Prostate gland (tissue), 2 donors: ENCODE measurements around the gene RPL13. TPM values are rescaled to one million over a fixed set of nuclear protein-coding genes. Genes with fewer than 3 reads are reported as not detected.

Source experiments
- DNase-seq: peaks from one replicate; pipeline ENCODE4 v3.0.0-alpha.2; 2019; ENCODE audit warnings: low spot score
- H3K27ac ChIP-seq, 2 donors: fragments of 200-600 bp; sonication (generic); 2 replicates each; pipeline ENCODE4 v1.5.1; 2017 to 2019
- H3K27me3 ChIP-seq: fragments of 200-600 bp; sonication (generic); replicated peaks from 2 replicates; pipeline ENCODE4 v1.5.1; 2019; ENCODE audit not compliant: insufficient read depth
- H3K36me3 ChIP-seq, 2 donors: fragments of 200-600 bp; sonication (generic); 1 replicate in 1 of 2; 2 replicates in 1 of 2; pipeline versions ENCODE4 v1.5.1 to v1.8.1; 2017 to 2019
- H3K4me1 ChIP-seq: fragments of 200-600 bp; sonication (generic); replicated peaks from 2 replicates; pipeline ENCODE4 v1.5.1; 2019
- H3K4me3 ChIP-seq, 2 donors: fragments of 200-600 bp; sonication (generic); 2 replicates each; pipeline ENCODE4 v1.5.1; 2017 to 2019
- H3K9me3 ChIP-seq: fragments of 200-600 bp; sonication (generic); 2 replicates; pipeline ENCODE4 v1.5.1; 2017
- POLR2A ChIP-seq: fragments of 450-650 bp; IDR thresholded peaks from one replicate; pipeline ENCODE4 v1.6.1; 2016; ENCODE audit warnings: antibody characterized with exemption, mild to moderate bottlenecking
- POLR2AphosphoS5 ChIP-seq: sonication (generic); formaldehyde crosslinking; IDR thresholded peaks from one replicate; pipeline ENCODE4 v1.6.1; 2017; ENCODE audit warnings: antibody characterized with exemption
- WGBS: methylation state at CpG from one replicate; pipeline ENCODE4 v1.1.5; 2018; 5-methylcytosine and 5-hydroxymethylcytosine counted together
- intact Hi-C: fragments of 100-400 bp; cut with DNase I; formaldehyde crosslinking; loops from one replicate; pipeline ENCODE4 v1.14.2; 2022
- total RNA-seq, 2 donors: library from RNA; depleted of rRNA; stranded (reverse); fragments of >200 nt; gene quantifications; one replicate each; pipeline ENCODE4 v1.1.0, GENCODE V29; 2016
- TF ChIP-seq, protein P1 (sequence below), 4 experiments: fragments of 200-600 bp in 2 of 4; fragments of 450-650 bp in 2 of 4; sonication (generic) in 2 of 4; IDR thresholded peaks; 1 replicate in 3 of 4; 2 replicates in 1 of 4; pipeline ENCODE4 v1.5.1; 2016 to 2019; ENCODE audit warnings: antibody characterized with exemption in 4 of 4, mild to moderate bottlenecking in 2 of 4, moderate library complexity in 2 of 4

The RPL13 gene
- total RNA-seq, 2 donors from 2014 or later: 6,889 to 11,644 TPM

DNA sequence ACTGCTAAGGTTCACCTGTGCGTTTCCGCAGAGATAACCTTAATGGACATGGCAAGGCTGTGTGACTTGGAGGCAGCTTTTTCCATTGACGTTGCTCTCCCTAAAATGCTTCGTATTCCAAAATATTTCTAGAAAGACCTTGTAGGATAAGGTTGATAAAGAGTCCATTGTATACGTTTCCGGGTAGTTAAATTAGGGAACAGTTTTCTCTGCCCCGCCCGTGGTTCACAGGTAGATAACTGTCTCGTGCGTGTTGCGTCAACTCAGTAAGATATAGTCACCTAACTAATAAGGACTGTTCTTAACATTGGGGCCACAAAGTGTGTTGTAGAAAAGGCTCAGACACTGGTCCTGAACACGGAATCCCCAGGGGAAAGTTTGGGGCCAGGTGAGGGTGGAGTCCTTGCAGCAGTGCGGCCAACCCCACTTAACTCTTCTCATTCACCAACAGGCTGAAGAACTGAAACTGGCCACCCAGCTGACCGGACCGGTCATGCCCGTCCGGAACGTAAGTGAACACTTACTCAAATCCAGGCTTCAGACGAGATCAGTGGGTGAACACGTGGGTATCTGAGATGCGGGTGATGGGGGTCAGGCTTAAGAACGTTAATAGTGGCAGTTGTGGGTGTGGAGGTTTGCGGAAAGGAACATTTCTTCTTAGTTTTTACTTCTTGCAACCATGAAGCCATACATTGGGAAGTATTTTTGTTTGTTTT, 1.6 kb downstream of the RPL13 start:
- peak overlapping the region; percentile 91 for H3K27ac ChIP-seq

DNA sequence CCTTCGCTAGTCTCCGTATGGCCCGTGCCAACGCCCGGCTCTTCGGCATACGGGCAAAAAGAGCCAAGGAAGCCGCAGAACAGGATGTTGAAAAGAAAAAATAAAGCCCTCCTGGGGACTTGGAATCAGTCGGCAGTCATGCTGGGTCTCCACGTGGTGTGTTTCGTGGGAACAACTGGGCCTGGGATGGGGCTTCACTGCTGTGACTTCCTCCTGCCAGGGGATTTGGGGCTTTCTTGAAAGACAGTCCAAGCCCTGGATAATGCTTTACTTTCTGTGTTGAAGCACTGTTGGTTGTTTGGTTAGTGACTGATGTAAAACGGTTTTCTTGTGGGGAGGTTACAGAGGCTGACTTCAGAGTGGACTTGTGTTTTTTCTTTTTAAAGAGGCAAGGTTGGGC, 2.5 kb downstream of the RPL13 start:
- Histone ChIP-seq H3K9me3 (no peaks in the 10 kb centered on the region), H3K4me1 (peaks cover 15% of the 10 kb centered on the region), H3K27ac (peak overlapping the region in 1 of 2 donors; percentile 91), H3K36me3 (peaks cover 6 to 11% of the 10 kb centered on the region in 2 donors), H3K4me3 (no peak overlapping the region), H3K27me3 (no peaks in the 10 kb centered on the region)
- intact Hi-C loops: loop anchor here (10.0 kb wide), 1 partner anchor 228 kb away; no protein-coding TSS in a partner anchor
- 77% methylated on average over 12 of the region's 12 CpGs for WGBS
- no peak for DNase-seq
- TF ChIP-seq POLR2AphosphoS5: no peak
- TF ChIP-seq, protein P1, sequence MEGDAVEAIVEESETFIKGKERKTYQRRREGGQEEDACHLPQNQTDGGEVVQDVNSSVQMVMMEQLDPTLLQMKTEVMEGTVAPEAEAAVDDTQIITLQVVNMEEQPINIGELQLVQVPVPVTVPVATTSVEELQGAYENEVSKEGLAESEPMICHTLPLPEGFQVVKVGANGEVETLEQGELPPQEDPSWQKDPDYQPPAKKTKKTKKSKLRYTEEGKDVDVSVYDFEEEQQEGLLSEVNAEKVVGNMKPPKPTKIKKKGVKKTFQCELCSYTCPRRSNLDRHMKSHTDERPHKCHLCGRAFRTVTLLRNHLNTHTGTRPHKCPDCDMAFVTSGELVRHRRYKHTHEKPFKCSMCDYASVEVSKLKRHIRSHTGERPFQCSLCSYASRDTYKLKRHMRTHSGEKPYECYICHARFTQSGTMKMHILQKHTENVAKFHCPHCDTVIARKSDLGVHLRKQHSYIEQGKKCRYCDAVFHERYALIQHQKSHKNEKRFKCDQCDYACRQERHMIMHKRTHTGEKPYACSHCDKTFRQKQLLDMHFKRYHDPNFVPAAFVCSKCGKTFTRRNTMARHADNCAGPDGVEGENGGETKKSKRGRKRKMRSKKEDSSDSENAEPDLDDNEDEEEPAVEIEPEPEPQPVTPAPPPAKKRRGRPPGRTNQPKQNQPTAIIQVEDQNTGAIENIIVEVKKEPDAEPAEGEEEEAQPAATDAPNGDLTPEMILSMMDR (IDR thresholded peaks at IDR 0.05): no peak
- TF ChIP-seq POLR2A: no peak

More for the DNA sequence above, 1.6 kb downstream of the RPL13 start:
- TF ChIP-seq, protein P1 (IDR thresholded peaks at IDR 0.05): no peak
- TF ChIP-seq POLR2AphosphoS5 (no peak), POLR2A (no peak)
- DNase-seq: peak; percentile 28
- Histone ChIP-seq H3K36me3 (peaks cover 6 to 11% of the 10 kb centered on the region in 2 donors), H3K4me1 (peaks cover 15% of the 10 kb centered on the region), H3K9me3 (no peaks in the 10 kb centered on the region), H3K4me3 (peak overlapping the region; percentile 67 to 94), H3K27me3 (no peaks in the 10 kb centered on the region)
- intact Hi-C loops: loop anchor here (10.0 kb wide), 1 partner anchor 227 kb away; no protein-coding TSS in a partner anchor
- 42% methylated on average over 23 of the region's 23 CpGs for WGBS

DNA sequence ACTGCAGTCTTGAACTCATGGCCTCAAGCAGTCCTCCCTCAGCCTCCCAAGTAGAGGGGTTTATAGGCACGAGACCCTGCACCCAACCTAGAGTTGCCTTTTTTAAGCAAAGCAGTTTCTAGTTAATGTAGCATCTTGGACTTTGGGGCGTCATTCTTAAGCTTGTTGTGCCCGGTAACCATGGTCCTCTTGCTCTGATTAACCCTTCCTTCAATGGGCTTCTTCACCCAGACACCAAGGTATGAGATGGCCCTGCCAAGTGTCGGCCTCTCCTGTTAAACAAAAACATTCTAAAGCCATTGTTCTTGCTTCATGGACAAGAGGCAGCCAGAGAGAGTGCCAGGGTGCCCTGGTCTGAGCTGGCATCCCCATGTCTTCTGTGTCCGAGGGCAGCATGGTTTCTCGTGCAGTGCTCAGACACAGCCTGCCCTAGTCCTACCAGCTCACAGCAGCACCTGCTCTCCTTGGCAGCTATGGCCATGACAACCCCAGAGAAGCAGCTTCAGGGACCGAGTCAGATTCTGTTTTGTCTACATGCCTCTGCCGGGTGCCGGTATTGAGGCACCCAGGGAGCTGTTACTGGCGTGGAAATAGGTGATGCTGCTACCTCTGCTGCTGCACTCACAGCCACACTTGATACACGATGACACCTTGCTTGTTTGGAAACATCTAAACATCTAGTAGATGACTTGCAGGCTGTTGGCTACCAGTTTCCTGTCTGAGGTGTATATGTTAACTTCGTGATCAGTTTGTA, 3.3 kb downstream of the RPL13 start:
- Histone ChIP-seq H3K27ac (no peak overlapping the region), H3K36me3 (peaks cover 6 to 11% of the 10 kb centered on the region in 2 donors), H3K4me3 (no peak overlapping the region), H3K4me1 (peaks cover 15% of the 10 kb centered on the region), H3K9me3 (no peaks in the 10 kb centered on the region), H3K27me3 (no peaks in the 10 kb centered on the region)
- DNase-seq: no peak
- intact Hi-C loops: loop anchor here (10.0 kb wide), 1 partner anchor 229 kb away; no protein-coding TSS in a partner anchor
- 63% methylated on average over 12 of the region's 12 CpGs for WGBS
- TF ChIP-seq, protein P1 (IDR thresholded peaks at IDR 0.05): no peak
- TF ChIP-seq POLR2AphosphoS5 (no peak), POLR2A (no peak)

DNA sequence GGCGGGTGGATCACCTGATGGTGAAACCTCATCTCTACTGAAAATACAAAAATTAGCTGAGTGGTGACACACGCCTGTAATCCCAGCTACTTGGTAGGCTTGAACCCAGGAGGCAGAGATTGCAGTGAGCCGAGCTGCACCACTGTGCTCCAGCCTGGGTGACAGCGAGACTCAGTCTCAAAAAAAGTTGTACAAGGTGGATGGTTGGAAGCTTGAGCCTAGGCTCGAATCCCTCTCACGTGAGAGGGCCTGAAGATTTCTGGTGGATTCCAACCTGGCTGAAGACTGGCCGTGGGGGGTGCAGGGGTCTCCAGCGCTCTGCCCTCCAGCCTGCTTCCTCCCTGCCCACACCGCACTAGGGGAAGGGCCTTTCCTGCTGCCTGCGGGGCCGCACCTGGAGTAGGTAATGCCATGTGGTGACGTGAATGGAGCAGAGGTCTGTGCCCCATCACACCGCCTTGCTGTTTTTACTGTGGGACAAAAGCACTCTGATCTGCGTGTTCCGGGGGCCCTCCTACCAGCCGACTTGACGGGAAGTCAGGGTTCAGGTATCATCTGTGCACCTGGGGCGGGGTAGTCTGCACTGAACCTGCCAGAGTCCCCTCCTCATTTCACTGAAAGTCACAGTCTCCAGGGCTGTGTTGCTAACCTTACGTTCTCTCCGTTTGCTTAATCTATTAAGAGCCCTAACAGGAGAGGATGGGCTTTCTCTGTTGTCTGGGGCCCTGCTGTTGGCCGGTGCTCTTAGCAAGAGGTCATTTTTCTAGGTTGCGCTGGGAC, 4.2 kb downstream of the RPL13 start:
- H3K4me1 ChIP-seq: peaks cover 15% of the 10 kb centered on the region
- no peak overlapping the region for H3K27ac ChIP-seq
- H3K27me3 ChIP-seq: no peaks in the 10 kb centered on the region
- 67% methylated on average over 22 of the region's 22 CpGs for WGBS
- H3K9me3 ChIP-seq: no peaks in the 10 kb centered on the region
- DNase-seq: no peak
- TF ChIP-seq POLR2AphosphoS5: no peak
- TF ChIP-seq, protein P1 (IDR thresholded peaks at IDR 0.05): no peak
- no peak for TF ChIP-seq POLR2A
- peaks cover 6 to 11% of the 10 kb centered on the region in 2 donors for H3K36me3 ChIP-seq
- no peak overlapping the region for H3K4me3 ChIP-seq
- intact Hi-C loops: loop anchor here (10.0 kb wide), 1 partner anchor 230 kb away; no protein-coding TSS in a partner anchor
